Loucy (cell line): ENCODE measurements around the gene ATXN2L.
A peak's percentile ranks its signal among the peaks of the same experiment; 100 is the strongest.

Experiments
- H2AFZ ChIP-seq: fragments of 200-600 bp; sonication (generic); 2 replicates; pipeline ENCODE4 v1.6.0; 2016; ENCODE audit warnings: antibody characterized with exemption, mild to moderate bottlenecking, low read length, moderate library complexity
- H3F3A ChIP-seq: fragments of 200-600 bp; 2 replicates; pipeline ENCODE4 v1.6.0; 2016; ENCODE audit warnings: antibody characterized with exemption, low read depth, mild to moderate bottlenecking
- H3K27me3 ChIP-seq: fragments of 200-600 bp; sonication (generic); 2 replicates; pipeline ENCODE4 v1.6.1; 2014; ENCODE audit warnings: low read length, mild to moderate bottlenecking; ENCODE audit not compliant: insufficient read depth, poor library complexity, severe bottlenecking
- H3K36me3 ChIP-seq: fragments of 200-600 bp; sonication (generic); 2 replicates; pipeline ENCODE4 v1.6.1; 2016; ENCODE audit warnings: low read length; ENCODE audit not compliant: insufficient read depth
- H3K4me1 ChIP-seq: fragments of 200-600 bp; sonication (generic); 2 replicates; pipeline ENCODE4 v1.5.1; 2014; ENCODE audit warnings: low read length, mild to moderate bottlenecking; ENCODE audit not compliant: insufficient read depth, poor library complexity, severe bottlenecking
- H3K4me2 ChIP-seq: fragments of 200-600 bp; sonication (generic); 2 replicates; pipeline ENCODE4 v1.6.0; 2014; ENCODE audit warnings: antibody characterized with exemption, low read length, low read depth, mild to moderate bottlenecking; ENCODE audit not compliant: poor library complexity, severe bottlenecking
- H3K4me3 ChIP-seq: fragments of 200-600 bp; sonication (generic); 2 replicates; pipeline ENCODE4 v1.5.1; 2014; ENCODE audit warnings: low read length, mild to moderate bottlenecking, mixed read lengths; ENCODE audit not compliant: poor library complexity, severe bottlenecking
- H3K79me2 ChIP-seq: fragments of 200-600 bp; sonication (generic); 2 replicates; pipeline ENCODE4 v1.6.1; 2014; ENCODE audit warnings: low read length; ENCODE audit not compliant: insufficient read depth
- H3K9ac ChIP-seq: fragments of 200-600 bp; sonication (generic); 2 replicates; pipeline ENCODE4 v1.6.0; 2014; ENCODE audit warnings: mild to moderate bottlenecking, low read depth, low read length, moderate library complexity; ENCODE audit not compliant: poor library complexity, severe bottlenecking
- H3K9me2 ChIP-seq: fragments of 200-600 bp; sonication (generic); replicated peaks from 2 replicates; pipeline ENCODE4 v1.6.1; 2016; ENCODE audit warnings: low read depth, low read length, mixed read lengths
- H3K9me3 ChIP-seq: fragments of 200-600 bp; sonication (generic); 2 replicates; pipeline ENCODE4 v1.6.1; 2014; ENCODE audit warnings: mild to moderate bottlenecking, antibody characterized with exemption, low read length, low read depth; ENCODE audit not compliant: insufficient read depth
- H4K20me1 ChIP-seq: fragments of 200-600 bp; sonication (generic); 2 replicates; pipeline ENCODE4 v1.6.0; 2014; ENCODE audit warnings: antibody characterized with exemption, low read length, mild to moderate bottlenecking; ENCODE audit not compliant: insufficient read depth, poor library complexity, severe bottlenecking
- CTCF ChIP-seq: fragments of 200-600 bp; sonication (generic); conservative IDR thresholded peaks from 2 replicates; pipeline ENCODE4 v1.5.1; 2014; ENCODE audit warnings: mild to moderate bottlenecking, antibody characterized with exemption, low read length
- EZH2phosphoT487 ChIP-seq: fragments of 200-600 bp; IDR thresholded peaks from 2 replicates; pipeline ENCODE4 v1.6.1; 2018; ENCODE audit warnings: antibody characterized with exemption, mild to moderate bottlenecking, moderate library complexity, borderline replicate concordance

ATXN2L gene

GRCh38 chr16:28877655-28878000 lies 54.8 kb downstream of the ATXN2L start:
- H3K9ac ChIP-seq = no peak overlapping the region

GRCh38 chr16:28878083-28878926 lies 55.5 kb downstream of the ATXN2L start, which contains the start of gene ATP2A1:
Gene ATP2A1 (plus strand): TSS chr16:28878488. CDS start chr16:28878672, 184 bp downstream.
- H3K4me2 ChIP-seq = peak within 1 kb of the TSS; percentile 96
- H2AFZ ChIP-seq = peak within 1 kb of the TSS; percentile 86
- peaks cover 14% of the 10 kb centered on the region for H3K4me1 ChIP-seq

More at GRCh38 chr16:28877655-28878000, 54.8 kb downstream of the ATXN2L start:
- Histone ChIP-seq H3F3A (no peaks in the 10 kb centered on the region; the same call in 1 of the 2 replicates), H3K9me2 (no peaks in the 10 kb centered on the region), H3K4me2 (no peak overlapping the region), H3K27me3 (no peaks in the 10 kb centered on the region), H3K9me3 (no peaks in the 10 kb centered on the region), H3K4me3 (no peak overlapping the region), H4K20me1 (peaks cover 8% of the 10 kb centered on the region), H3K79me2 (peaks cover 14% of the 10 kb centered on the region), H3K4me1 (peaks cover 14% of the 10 kb centered on the region), H2AFZ (no peak overlapping the region), H3K36me3 (peaks cover 3% of the 10 kb centered on the region; the same call in 1 of the 2 replicates)
- no peak for TF ChIP-seq EZH2phosphoT487
- TF ChIP-seq CTCF = no peak

GRCh38 chr16:28879261-28879840 lies 56.6 kb downstream of the ATXN2L start:
- H3K4me2 ChIP-seq = peak overlapping the region; percentile 96
- peak overlapping the region; percentile 90 for H3K9ac ChIP-seq
- H2AFZ ChIP-seq = peak overlapping the region; percentile 86

More at GRCh38 chr16:28878083-28878926, 55.5 kb downstream of the ATXN2L start, which contains the start of gene ATP2A1:
- Histone ChIP-seq H3K9me2 (no peaks in the 10 kb centered on the region), H3K4me3 (peak within 1 kb of the TSS; percentile 86), H3K9me3 (no peaks in the 10 kb centered on the region), H3K27me3 (no peaks in the 10 kb centered on the region), H3K36me3 (peaks cover 3% of the 10 kb centered on the region; the same call in 1 of the 2 replicates), H3F3A (no peaks in the 10 kb centered on the region; the same call in 1 of the 2 replicates), H3K9ac (peak within 1 kb of the TSS; percentile 90), H3K79me2 (peaks cover 14% of the 10 kb centered on the region), H4K20me1 (peaks cover 5% of the 10 kb centered on the region)
- no peak for TF ChIP-seq EZH2phosphoT487
- no peak for TF ChIP-seq CTCF

More at GRCh38 chr16:28879261-28879840, 56.6 kb downstream of the ATXN2L start:
- peak overlapping the region; percentile 86 for H3K4me3 ChIP-seq
- no peaks in the 10 kb centered on the region for H3K27me3 ChIP-seq
- peaks cover 1% of the 10 kb centered on the region; the same call in 1 of the 2 replicates for H3K36me3 ChIP-seq
- H3K9me3 ChIP-seq = no peaks in the 10 kb centered on the region
- H3K79me2 ChIP-seq = peaks cover 14% of the 10 kb centered on the region
- H3K9me2 ChIP-seq = no peaks in the 10 kb centered on the region
- H4K20me1 ChIP-seq = no peaks in the 10 kb centered on the region
- no peaks in the 10 kb centered on the region; the same call in 1 of the 2 replicates for H3F3A ChIP-seq
- TF ChIP-seq EZH2phosphoT487 (no peak), CTCF (no peak)
- H3K4me1 ChIP-seq = peaks cover 14% of the 10 kb centered on the region
